ENCODE results near the gene TSPAN11.
"Not testable (repeated sequence)": the region's sequence is repeated elsewhere in the genome, so short reads cannot be mapped to it uniquely, and the experiment has no call there.

TSPAN11 gene

GRCh38 chr12:31005256-31005943, 78.9 kb downstream of the TSPAN11 start:
- FAIRE-seq: no peak

- no peak for FAIRE-seq
These were observed 79.4 kb downstream of the TSPAN11 start for GRCh38 chr12:31005944-31006361.

- no peak for FAIRE-seq
These were observed 80.0 kb downstream of the TSPAN11 start for GRCh38 chr12:31006416-31007152.

GRCh38 chr12:31007153-31007495, 80.6 kb downstream of the TSPAN11 start:
- no peak for FAIRE-seq

- FAIRE-seq: no peak
These were observed 81.2 kb downstream of the TSPAN11 start for GRCh38 chr12:31007636-31008175.

- FAIRE-seq: no peak
These were observed 81.8 kb downstream of the TSPAN11 start for GRCh38 chr12:31008241-31008761.

- no peak for FAIRE-seq
These were observed 82.7 kb downstream of the TSPAN11 start for GRCh38 chr12:31008961-31009840.

GRCh38 chr12:31009976-31010375, 83.4 kb downstream of the TSPAN11 start:
- FAIRE-seq: no peak

- no peak for FAIRE-seq
These were observed 84.8 kb downstream of the TSPAN11 start for GRCh38 chr12:31011336-31011735.

- no peak for FAIRE-seq
These were observed 85.4 kb downstream of the TSPAN11 start for GRCh38 chr12:31011746-31012566.

- FAIRE-seq: not testable (repeated sequence)
These were observed 86.0 kb downstream of the TSPAN11 start for GRCh38 chr12:31012567-31012891.

GRCh38 chr12:31015215-31015614, 88.7 kb downstream of the TSPAN11 start:
- FAIRE-seq: no peak

- FAIRE-seq: no peak
These were observed 89.5 kb downstream of the TSPAN11 start for GRCh38 chr12:31016057-31016456.

GRCh38 chr12:31017535-31017934, 91.0 kb downstream of the TSPAN11 start:
- no peak for FAIRE-seq

GRCh38 chr12:31018106-31018789, 91.7 kb downstream of the TSPAN11 start:
- FAIRE-seq: no peak

- FAIRE-seq: no peak
These were observed 92.4 kb downstream of the TSPAN11 start for GRCh38 chr12:31018790-31019505.

- FAIRE-seq: no peak
These were observed 93.0 kb downstream of the TSPAN11 start for GRCh38 chr12:31019561-31019960.

- FAIRE-seq: no peak
These were observed 93.4 kb downstream of the TSPAN11 start for GRCh38 chr12:31019976-31020375.

- FAIRE-seq: no peak
These were observed 94.0 kb downstream of the TSPAN11 start for GRCh38 chr12:31020385-31021166.

- FAIRE-seq: no peak
These were observed 94.6 kb downstream of the TSPAN11 start for GRCh38 chr12:31021181-31021580.
